Measurements from ENCODE around the gene B4GALT5.
A peak's percentile ranks its signal among the peaks of the same experiment; 100 is the strongest.
"Not testable (repeated sequence)": the region's sequence is repeated elsewhere in the genome, so short reads cannot be mapped to it uniquely, and the experiment has no call there.

B4GALT5 gene

GRCh38 chr20:49727894-49728885, 14.5 kb upstream of the B4GALT5 start:
- no peak for DNase-seq

- no peak for DNase-seq
These were observed 13.8 kb upstream of the B4GALT5 start for GRCh38 chr20:49727478-49727877.

GRCh38 chr20:49725694-49726093, 12.0 kb upstream of the B4GALT5 start:
- DNase-seq, result no peak

GRCh38 chr20:49725224-49725606, 11.5 kb upstream of the B4GALT5 start:
- not testable (repeated sequence) for DNase-seq

DNA sequence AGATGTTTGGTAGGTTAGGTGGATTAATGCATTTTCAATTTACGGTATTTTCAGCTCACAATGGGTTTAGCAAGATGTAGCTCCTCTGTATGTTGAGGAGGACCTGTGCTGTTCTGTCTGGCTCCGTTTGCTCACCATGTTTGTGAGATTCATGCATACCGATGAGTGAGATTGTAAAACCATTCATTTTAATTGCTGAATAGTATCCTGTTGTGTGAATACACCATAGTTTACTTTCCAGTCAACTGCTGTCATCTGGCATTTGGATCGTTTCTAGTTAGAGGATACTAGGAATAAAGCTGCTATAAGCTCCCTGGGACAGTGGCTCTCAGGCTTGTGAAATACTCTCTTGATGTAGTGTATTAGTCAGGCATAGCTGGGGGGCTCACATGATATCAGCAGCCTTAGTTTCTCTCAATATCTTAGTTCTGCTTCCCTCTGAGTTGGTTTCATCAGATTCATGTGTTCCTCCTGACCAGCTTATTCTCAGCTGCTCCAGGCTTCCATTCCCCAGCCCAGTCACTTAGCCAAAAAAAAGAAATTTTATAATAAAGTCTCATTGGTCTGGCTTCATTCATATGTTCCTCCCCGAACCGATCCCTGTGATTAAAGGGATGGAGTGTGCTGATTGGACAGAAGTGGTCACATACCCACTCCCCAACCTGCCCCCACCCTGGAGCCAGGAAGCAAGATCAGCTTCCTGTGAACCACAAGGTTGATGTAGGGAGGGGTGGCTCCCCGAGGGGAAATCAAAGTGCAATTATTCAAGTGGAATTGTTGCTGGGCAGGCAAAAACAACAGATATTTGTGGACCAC, 10.9 kb upstream of the B4GALT5 start:
- no peak for DNase-seq

DNA sequence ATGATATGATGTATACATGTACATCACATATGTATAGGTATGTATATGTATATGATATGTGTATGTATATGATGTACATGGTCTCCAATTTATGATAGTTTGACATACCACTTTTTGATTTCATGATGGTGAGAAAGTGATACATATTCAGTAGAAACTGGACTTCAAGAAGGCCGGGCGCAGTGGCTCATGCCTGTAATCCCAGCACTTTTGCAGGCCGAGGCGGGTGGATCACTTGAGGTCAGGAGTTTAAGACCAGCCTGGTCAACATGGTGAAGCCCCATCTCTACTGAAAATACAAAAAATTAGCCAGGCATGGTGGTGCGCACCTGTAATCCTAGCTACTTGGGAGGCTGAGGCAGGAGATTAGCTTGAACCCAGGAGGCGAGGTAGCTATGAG, 10.1 kb upstream of the B4GALT5 start:
- not testable (repeated sequence) for DNase-seq

- DNase-seq, result not testable (repeated sequence)
These were observed 7.6 kb upstream of the B4GALT5 start for GRCh38 chr20:49721326-49721725.

- DNase-seq, result no peak
These were observed 1.8 kb upstream of the B4GALT5 start for GRCh38 chr20:49715466-49715865.

DNA sequence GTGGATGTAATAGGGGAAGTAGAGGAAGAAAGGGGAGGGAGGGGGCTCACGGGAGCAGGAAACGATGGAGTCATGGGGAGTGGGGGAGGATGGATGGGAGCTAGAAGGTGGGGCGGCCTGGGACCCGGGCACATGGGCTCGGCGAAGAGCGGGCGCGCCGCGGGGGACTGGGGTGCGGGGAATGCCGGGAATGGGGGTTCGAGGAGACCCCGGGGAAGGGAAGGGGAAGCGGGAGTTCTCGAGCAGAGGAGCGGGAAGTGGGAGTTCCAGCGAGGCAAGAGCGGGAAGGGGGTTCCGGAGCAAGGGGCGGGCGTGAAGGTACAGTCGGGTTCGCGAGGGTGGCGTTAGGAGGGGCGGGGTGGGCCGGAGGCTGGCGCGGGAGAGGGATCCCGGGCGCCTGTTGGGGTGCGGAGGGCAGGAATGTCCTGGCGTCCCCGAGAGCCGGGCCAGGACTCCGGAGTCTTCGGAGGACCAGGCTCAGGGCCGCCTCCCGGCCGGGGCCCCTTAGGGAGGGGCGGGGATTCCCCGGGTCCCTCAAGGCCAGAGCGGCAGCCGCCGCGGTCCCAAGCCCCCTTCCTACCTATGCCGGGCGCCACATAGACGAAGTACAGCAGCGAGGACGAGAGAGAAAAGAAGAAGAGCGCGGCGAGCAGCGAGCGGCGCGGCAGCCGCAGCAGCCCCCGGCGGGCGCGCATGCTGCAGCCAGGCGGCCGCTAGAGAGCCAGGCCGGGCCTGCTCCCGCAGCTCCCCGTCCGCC, 504 bp downstream of the B4GALT5 start:
- peak; percentile 34 for DNase-seq

DNA sequence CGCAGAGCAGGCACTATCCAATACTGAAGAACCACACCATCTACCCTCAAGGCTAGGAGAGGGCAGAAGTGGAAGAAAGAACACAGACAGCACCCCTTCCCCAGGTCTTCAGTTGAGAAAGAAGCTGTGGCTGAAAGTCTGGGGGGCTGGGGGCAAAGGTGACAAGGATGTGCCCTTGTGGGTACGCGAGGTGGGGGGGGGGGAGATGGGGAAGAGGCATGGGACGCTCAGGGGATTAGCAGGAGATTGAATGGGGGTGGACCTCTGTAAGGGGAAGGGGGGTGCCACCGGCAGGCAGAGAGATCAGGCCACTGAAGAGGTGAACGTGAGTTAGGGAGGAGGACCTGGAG, 1.1 kb downstream of the B4GALT5 start:
- DNase-seq, result no peak

DNA sequence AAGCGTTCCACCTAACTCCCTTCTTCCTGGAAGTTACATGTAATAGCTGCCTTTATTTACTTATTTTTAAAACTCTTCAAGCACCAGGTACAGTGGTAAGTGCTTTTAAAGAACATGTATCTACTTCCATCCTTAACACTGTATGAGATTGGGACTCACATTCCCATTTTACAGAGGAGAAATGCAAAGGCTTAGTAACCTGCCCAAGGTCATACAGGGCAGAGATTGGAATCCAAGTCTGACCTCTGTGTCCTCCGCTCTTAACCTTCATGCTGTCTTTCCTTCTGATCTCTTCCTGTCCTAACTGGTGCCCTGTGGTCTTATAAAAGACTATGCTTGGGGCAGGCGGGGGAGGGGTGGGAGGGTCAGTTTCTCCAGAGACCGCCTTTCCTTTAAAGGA, 1.6 kb downstream of the B4GALT5 start:
- DNase-seq, result no peak

- no peak for DNase-seq
These were observed 2.1 kb downstream of the B4GALT5 start for GRCh38 chr20:49711667-49711987.

DNA sequence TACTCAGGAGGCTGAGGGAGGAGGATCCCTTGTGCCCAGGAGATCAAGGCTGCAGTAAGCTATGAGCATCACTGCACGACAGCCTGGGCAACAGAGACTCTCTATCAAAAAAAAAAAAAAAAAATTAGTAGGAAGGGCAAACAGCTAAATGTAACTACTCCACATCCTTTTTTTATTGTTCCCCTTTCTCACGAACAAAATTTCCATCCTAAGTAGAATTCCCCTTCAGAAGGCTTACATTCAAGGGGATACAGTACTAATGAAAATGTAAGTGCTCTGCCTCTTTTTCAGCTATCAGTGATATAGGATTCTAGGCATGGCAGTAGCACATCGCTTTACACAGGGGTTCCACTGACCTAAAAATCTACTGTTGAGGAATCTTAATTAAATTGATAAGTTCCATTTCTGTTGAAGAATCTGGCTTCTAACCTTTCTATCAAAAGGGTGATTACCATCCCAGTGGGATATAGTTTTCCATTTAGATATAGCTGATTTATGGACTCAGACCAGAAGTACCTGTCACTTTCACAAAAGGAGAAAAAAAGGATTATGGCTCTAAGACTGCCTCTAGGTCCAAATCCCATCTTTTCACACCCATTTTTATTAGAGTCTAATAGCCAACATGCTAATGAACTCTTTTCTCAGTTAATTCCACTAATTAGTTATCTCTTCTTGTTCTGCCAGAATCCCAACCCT, 2.6 kb downstream of the B4GALT5 start:
- no peak for DNase-seq

DNA sequence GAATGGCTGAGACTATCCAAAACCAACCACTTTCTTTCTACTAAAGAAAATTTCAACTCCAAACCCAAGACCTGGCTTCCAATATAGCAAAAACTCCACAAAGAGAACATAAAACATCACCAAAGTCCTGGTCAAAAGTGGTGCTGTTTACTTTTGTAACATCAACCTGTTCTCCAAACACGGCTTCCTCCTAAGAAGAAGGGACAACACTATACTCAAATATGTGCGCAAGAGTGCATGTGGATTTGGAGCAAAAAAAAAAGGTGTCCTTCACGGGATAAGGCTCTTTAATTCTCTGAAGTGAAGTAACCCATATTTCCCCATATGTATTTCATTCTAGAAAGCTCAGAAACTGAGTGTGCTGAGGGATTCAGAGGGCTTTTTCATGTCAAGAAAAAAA, 6.6 kb downstream of the B4GALT5 start:
- no peak for DNase-seq

GRCh38 chr20:49706630-49707091, 7.0 kb downstream of the B4GALT5 start:
- DNase-seq, result no peak

GRCh38 chr20:49705893-49706292, 7.8 kb downstream of the B4GALT5 start:
- DNase-seq, result not testable (repeated sequence)

- DNase-seq, result no peak
These were observed 8.3 kb downstream of the B4GALT5 start for GRCh38 chr20:49705358-49705757.

DNA sequence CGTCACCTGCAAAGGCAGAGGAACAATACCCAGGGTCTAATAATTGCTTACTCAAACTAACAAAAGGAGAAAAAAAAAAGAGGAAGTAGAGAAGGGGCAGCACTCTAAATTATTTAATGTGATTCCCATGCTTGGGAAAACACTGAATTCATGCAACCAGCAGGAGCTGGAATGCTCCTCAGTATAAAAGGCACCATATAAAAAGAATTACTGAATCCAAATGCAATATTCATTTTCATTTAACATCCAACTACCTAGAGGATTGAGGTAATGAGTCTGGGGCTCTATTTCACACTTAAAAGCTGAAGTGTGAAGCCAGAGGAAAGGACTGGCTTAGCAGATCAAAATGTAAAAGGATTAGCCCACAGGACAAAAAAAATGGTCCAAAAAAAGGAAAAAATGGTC, 8.7 kb downstream of the B4GALT5 start:
- DNase-seq, result no peak

- DNase-seq, result no peak
These were observed 11.8 kb downstream of the B4GALT5 start for GRCh38 chr20:49701916-49702315.

- DNase-seq, result no peak
These were observed 12.4 kb downstream of the B4GALT5 start for GRCh38 chr20:49701241-49701790.

GRCh38 chr20:49700411-49701185, 13.1 kb downstream of the B4GALT5 start:
- no peak for DNase-seq

All from activated CD4-positive, CD25-positive, alpha-beta regulatory T cell treated with anti-CD3 and anti-CD28 coated beads, Interleukin-2, amount 50 U/mL, for 72 hours (primary cell).